GM18498 (cell line): ENCODE results near the gene ADNP.

ENCODE experiments used
- ATAC-seq: cut with Tn5 transposase; IDR thresholded peaks from one replicate; pipeline ENCODE4 v1.9.1; 2021; ENCODE audit warnings: mild to moderate bottlenecking, moderate library complexity; ENCODE audit not compliant: unreplicated experiment

The ADNP gene

GRCh38 chr20:50874111-50874757, 57.0 kb downstream of the ADNP start:
- ATAC-seq, result no peak

GRCh38 chr20:50873585-50873984, 57.7 kb downstream of the ADNP start:
- no peak for ATAC-seq

GRCh38 chr20:50872560-50873425, 58.4 kb downstream of the ADNP start:
- no peak for ATAC-seq

GRCh38 chr20:50870561-50871161, 60.6 kb downstream of the ADNP start:
- ATAC-seq, result no peak

GRCh38 chr20:50868509-50869495, 62.4 kb downstream of the ADNP start:
- ATAC-seq, result no peak

- no peak for ATAC-seq
Observed at GRCh38 chr20:50867805-50868204, 63.4 kb downstream of the ADNP start.

- ATAC-seq, result no peak
Observed at GRCh38 chr20:50866831-50867230, 64.4 kb downstream of the ADNP start.

- no peak for ATAC-seq
Observed at GRCh38 chr20:50866036-50866685, 65.1 kb downstream of the ADNP start.

- no peak for ATAC-seq
Observed at GRCh38 chr20:50865591-50865990, 65.6 kb downstream of the ADNP start.

GRCh38 chr20:50865114-50865513, 66.1 kb downstream of the ADNP start:
- no peak for ATAC-seq

- ATAC-seq, result no peak
Observed at GRCh38 chr20:50862546-50862945, 68.7 kb downstream of the ADNP start.

GRCh38 chr20:50861012-50861411, 70.2 kb downstream of the ADNP start:
- ATAC-seq, result no peak

GRCh38 chr20:50859161-50859560, 72.1 kb downstream of the ADNP start:
- ATAC-seq, result no peak

- ATAC-seq, result no peak
Observed at GRCh38 chr20:50858525-50858924, 72.7 kb downstream of the ADNP start.

GRCh38 chr20:50857348-50857747, 73.9 kb downstream of the ADNP start:
- ATAC-seq, result no peak

- no peak for ATAC-seq
Observed at GRCh38 chr20:50856475-50857041, 74.7 kb downstream of the ADNP start.

- ATAC-seq, result no peak
Observed at GRCh38 chr20:50855498-50856474, 75.5 kb downstream of the ADNP start.

- ATAC-seq, result no peak
Observed at GRCh38 chr20:50854506-50855249, 76.6 kb downstream of the ADNP start.
